GM06990 (cell line): ENCODE measurements around the gene FRZB.

Experiments used
- DNase-seq: peaks from one replicate; pipeline ENCODE4 v3.0.0-alpha.2; 2011; ENCODE audit not compliant: insufficient read length; ENCODE audit errors: extremely low read depth
- H3K27me3 ChIP-seq: replicated peaks from 2 replicates; pipeline ENCODE4 v1.6.0; 2011; ENCODE audit warnings: low read length; ENCODE audit not compliant: control insufficient read depth, insufficient read depth
- H3K36me3 ChIP-seq: 2 replicates; pipeline ENCODE4 v1.5.1; 2011; ENCODE audit warnings: low read length; ENCODE audit not compliant: control insufficient read depth, insufficient read depth
- H3K4me3 ChIP-seq: replicated peaks from 2 replicates; pipeline ENCODE4 v1.5.1; 2011; ENCODE audit warnings: low read depth, mild to moderate bottlenecking, control low read depth, low read length
- TF ChIP-seq, protein P1 (sequence below): IDR thresholded peaks from 2 replicates; pipeline ENCODE4 v1.5.1; 2011; ENCODE audit warnings: low read length, control low read depth, mild to moderate bottlenecking, inconsistent platforms; ENCODE audit not compliant: insufficient read depth, poor library complexity, severe bottlenecking

The FRZB gene

DNA sequence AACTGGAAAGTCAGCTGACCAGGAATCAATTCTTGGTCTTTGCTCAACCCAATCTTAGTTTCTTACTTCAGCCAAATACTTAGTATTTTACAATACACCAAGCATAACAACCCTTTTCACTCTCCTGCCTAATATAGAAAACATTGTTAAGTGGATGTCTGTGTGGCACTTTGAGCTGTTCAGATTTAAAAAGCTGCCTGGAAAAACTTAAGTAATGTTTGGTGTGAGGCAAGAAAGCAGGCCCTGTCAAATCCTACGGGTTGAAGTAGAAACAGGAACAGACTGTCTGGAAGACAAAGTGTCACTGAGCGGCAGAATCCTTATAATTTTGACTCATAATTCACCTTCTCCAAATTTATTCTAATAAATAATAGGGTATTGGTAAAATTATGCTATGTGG lies 37.1 kb upstream of the FRZB start:
- no peaks in the 10 kb centered on the region for H3K36me3 ChIP-seq
- TF ChIP-seq, protein P1, sequence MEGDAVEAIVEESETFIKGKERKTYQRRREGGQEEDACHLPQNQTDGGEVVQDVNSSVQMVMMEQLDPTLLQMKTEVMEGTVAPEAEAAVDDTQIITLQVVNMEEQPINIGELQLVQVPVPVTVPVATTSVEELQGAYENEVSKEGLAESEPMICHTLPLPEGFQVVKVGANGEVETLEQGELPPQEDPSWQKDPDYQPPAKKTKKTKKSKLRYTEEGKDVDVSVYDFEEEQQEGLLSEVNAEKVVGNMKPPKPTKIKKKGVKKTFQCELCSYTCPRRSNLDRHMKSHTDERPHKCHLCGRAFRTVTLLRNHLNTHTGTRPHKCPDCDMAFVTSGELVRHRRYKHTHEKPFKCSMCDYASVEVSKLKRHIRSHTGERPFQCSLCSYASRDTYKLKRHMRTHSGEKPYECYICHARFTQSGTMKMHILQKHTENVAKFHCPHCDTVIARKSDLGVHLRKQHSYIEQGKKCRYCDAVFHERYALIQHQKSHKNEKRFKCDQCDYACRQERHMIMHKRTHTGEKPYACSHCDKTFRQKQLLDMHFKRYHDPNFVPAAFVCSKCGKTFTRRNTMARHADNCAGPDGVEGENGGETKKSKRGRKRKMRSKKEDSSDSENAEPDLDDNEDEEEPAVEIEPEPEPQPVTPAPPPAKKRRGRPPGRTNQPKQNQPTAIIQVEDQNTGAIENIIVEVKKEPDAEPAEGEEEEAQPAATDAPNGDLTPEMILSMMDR, result no peak
- DNase-seq, result no peak
- no peak overlapping the region for H3K4me3 ChIP-seq
- H3K27me3 ChIP-seq, result no peaks in the 10 kb centered on the region

- Histone ChIP-seq H3K4me3 (no peak overlapping the region), H3K36me3 (no peaks in the 10 kb centered on the region), H3K27me3 (no peaks in the 10 kb centered on the region)
- DNase-seq, result no peak
- TF ChIP-seq, protein P1, result no peak
Observed at GRCh38 chr2:182901748-182902147, 35.3 kb upstream of the FRZB start.

DNA sequence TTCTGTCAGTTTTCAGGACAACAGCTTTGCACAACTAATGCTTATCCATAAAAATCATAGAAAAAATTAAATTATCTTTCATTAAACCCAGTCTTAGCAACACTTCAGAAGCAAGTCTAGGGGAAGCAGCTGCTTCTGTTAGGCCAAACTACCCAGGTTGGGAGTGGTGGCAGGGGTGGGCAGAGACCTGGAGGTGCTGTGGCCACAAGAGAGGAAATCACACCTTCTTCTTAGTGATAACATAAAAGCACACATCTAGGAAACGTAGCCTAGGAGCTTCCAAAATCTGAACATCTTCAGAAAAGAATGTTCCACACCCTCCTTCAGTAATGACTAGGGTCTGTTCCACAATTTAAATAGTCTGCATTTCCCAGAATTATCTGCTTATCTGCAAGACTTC lies 32.3 kb upstream of the FRZB start:
- Histone ChIP-seq H3K36me3 (no peaks in the 10 kb centered on the region), H3K27me3 (no peaks in the 10 kb centered on the region)
- TF ChIP-seq, protein P1, result no peak

DNA sequence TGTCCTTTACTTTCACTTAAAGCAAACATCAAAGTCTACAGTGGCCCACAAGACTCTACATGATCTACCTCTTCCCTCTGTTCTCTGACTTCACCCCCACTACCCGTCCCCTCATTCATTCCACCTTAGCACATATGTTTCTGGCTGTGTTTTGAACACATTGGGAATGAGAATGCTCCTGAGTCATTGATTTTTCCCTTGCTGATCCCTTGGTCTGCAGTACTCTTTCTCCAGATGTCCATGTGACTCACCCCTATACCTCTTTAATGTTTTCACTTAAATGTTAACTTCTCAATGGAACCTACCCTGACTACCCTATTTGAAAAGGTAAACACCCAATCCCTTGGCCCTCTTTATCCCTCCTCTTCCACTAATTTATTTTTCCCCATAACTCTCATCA lies 30.7 kb upstream of the FRZB start:
- Histone ChIP-seq H3K36me3 (no peaks in the 10 kb centered on the region), H3K27me3 (no peaks in the 10 kb centered on the region), H3K4me3 (no peak overlapping the region)
- no peak for DNase-seq
- TF ChIP-seq, protein P1, result no peak

More for the DNA sequence above, 32.3 kb upstream of the FRZB start:
- H3K4me3 ChIP-seq, result no peak overlapping the region
- no peak for DNase-seq

GRCh38 chr2:182895798-182896197 lies 29.4 kb upstream of the FRZB start:
- no peak overlapping the region for H3K4me3 ChIP-seq
- TF ChIP-seq, protein P1, result no peak
- no peaks in the 10 kb centered on the region for H3K36me3 ChIP-seq
- DNase-seq, result no peak
- no peaks in the 10 kb centered on the region for H3K27me3 ChIP-seq

GRCh38 chr2:182895169-182895568 lies 28.7 kb upstream of the FRZB start:
- TF ChIP-seq, protein P1, result no peak
- Histone ChIP-seq H3K36me3 (no peaks in the 10 kb centered on the region), H3K4me3 (no peak overlapping the region), H3K27me3 (no peaks in the 10 kb centered on the region)
- no peak for DNase-seq
